Activated naive CD4-positive, alpha-beta T cell treated with anti-CD3 and anti-CD28 coated beads, Interleukin-2, amount 50 U/mL, for 72 hours (primary cell): ENCODE results near the gene BIVM. TPM values are rescaled to one million over a fixed set of nuclear protein-coding genes. Genes with fewer than 3 reads are reported as not detected.
"Not testable (repeated sequence)": the region's sequence is repeated elsewhere in the genome, so short reads cannot be mapped to it uniquely, and the experiment has no call there.

Experiments used
- ATAC-seq, 2 donors: fragments of 150-1000 bp; cut with Tn5 transposase; 2 replicates each; pipeline ENCODE4 v1.10.0; 2021; ENCODE audit warnings: mild to moderate bottlenecking in 2 of 2, moderate library complexity in 2 of 2
- DNase-seq, 2 donors: peaks; one replicate each; pipeline ENCODE4 v3.0.0; 2021 to 2022; ENCODE audit warnings: low spot score in 2 of 2
- H3K27ac Mint-ChIP-seq, 2 donors: one replicate each; pipeline ENCODE4 v1.8.0; 2022; ENCODE audit warnings: mild to moderate bottlenecking in 2 of 2, mixed read lengths in 2 of 2
- H3K36me3 Mint-ChIP-seq, 2 donors: one replicate each; pipeline ENCODE4 v1.8.0; 2022; ENCODE audit warnings: mixed read lengths in 2 of 2
- H3K9me3 Mint-ChIP-seq, 2 donors: one replicate each; pipeline ENCODE4 v1.8.0; 2022; ENCODE audit warnings: mixed read lengths in 2 of 2
- total RNA-seq, 2 donors: library from RNA; stranded (reverse); gene quantifications; one replicate each; pipeline ENCODE4 v1.2.3, GENCODE V29; 2022

The BIVM gene
- total RNA-seq, 2 donors from 2014 or later, result 4.6 to 17.9 TPM

- Mint-ChIP-seq H3K27ac (no peak overlapping the region), H3K9me3 (no peaks in the 10 kb centered on the region)
- ATAC-seq, result no peak
Observed at GRCh38 chr13:102777736-102778135, 21.2 kb upstream of the BIVM start.

GRCh38 chr13:102779436-102780159 lies 19.3 kb upstream of the BIVM start:
- Mint-ChIP-seq H3K9me3 (no peaks in the 10 kb centered on the region), H3K36me3 (peaks cover 20 to 33% of the 10 kb centered on the region in 2 donors), H3K27ac (peak overlapping the region; percentile 26 to 91)
- DNase-seq, result no peak
- peak; percentile 75 to 85 for ATAC-seq

More at GRCh38 chr13:102777736-102778135, 21.2 kb upstream of the BIVM start:
- peaks cover 35 to 41% of the 10 kb centered on the region in 2 donors for H3K36me3 Mint-ChIP-seq
- DNase-seq, result no peak

GRCh38 chr13:102780656-102781055 lies 18.3 kb upstream of the BIVM start:
- Mint-ChIP-seq H3K36me3 (peaks cover 19 to 27% of the 10 kb centered on the region in 2 donors), H3K27ac (peak overlapping the region in 1 of 2 donors; percentile 91)
- DNase-seq, ATAC-seq, H3K9me3 Mint-ChIP-seq: not testable (repeated sequence)

GRCh38 chr13:102781591-102781990 lies 17.3 kb upstream of the BIVM start:
- Mint-ChIP-seq H3K9me3 (no peaks in the 10 kb centered on the region), H3K27ac (peak overlapping the region in 1 of 2 donors; percentile 59), H3K36me3 (peaks cover 19 to 27% of the 10 kb centered on the region in 2 donors)
- DNase-seq (no peak), ATAC-seq (no peak)

GRCh38 chr13:102784483-102784882 lies 14.4 kb upstream of the BIVM start:
- Mint-ChIP-seq H3K9me3 (no peaks in the 10 kb centered on the region), H3K27ac (no peak overlapping the region), H3K36me3 (peaks cover 19 to 34% of the 10 kb centered on the region in 2 donors)
- DNase-seq, result no peak
- no peak for ATAC-seq

- Mint-ChIP-seq H3K27ac (no peak overlapping the region), H3K36me3 (peaks cover 4 to 18% of the 10 kb centered on the region in 2 donors), H3K9me3 (no peaks in the 10 kb centered on the region)
- no peak for ATAC-seq
- DNase-seq, result no peak
Observed at GRCh38 chr13:102788683-102789082, 10.2 kb upstream of the BIVM start.

GRCh38 chr13:102792396-102792795 lies 6.5 kb upstream of the BIVM start:
- H3K36me3 Mint-ChIP-seq, result peaks cover 4 to 18% of the 10 kb centered on the region in 2 donors
- ATAC-seq (no peak), DNase-seq (no peak)
- H3K27ac Mint-ChIP-seq, result no peak overlapping the region
- no peaks in the 10 kb centered on the region for H3K9me3 Mint-ChIP-seq

- ATAC-seq (no peak), DNase-seq (no peak)
- Mint-ChIP-seq H3K36me3 (peaks cover 9 to 15% of the 10 kb centered on the region in 2 donors), H3K27ac (no peak overlapping the region), H3K9me3 (no peaks in the 10 kb centered on the region)
Observed at GRCh38 chr13:102793611-102794355, 5.1 kb upstream of the BIVM start.

GRCh38 chr13:102799426-102800144 lies 666 bp downstream of the BIVM start:
- ATAC-seq (peak; percentile 8 to 22), DNase-seq (peak in 1 of 2 donors; percentile 61)
- peaks cover 5 to 13% of the 10 kb centered on the region in 2 donors for H3K36me3 Mint-ChIP-seq
- peak overlapping the region; percentile 72 to 81 for H3K27ac Mint-ChIP-seq
- no peaks in the 10 kb centered on the region for H3K9me3 Mint-ChIP-seq

GRCh38 chr13:102800145-102801041 lies 1.5 kb downstream of the BIVM start:
- DNase-seq (peak; percentile 80 to 88), ATAC-seq (peak; percentile 82 to 91)
- Mint-ChIP-seq H3K27ac (peak overlapping the region; percentile 72 to 81), H3K9me3 (no peaks in the 10 kb centered on the region), H3K36me3 (peaks cover 5 to 13% of the 10 kb centered on the region in 2 donors)

GRCh38 chr13:102805680-102806079 lies 6.8 kb downstream of the BIVM start:
- Mint-ChIP-seq H3K27ac (no peak overlapping the region), H3K36me3 (peaks cover 6 to 7% of the 10 kb centered on the region in 2 donors), H3K9me3 (no peaks in the 10 kb centered on the region)
- DNase-seq (no peak), ATAC-seq (no peak)

- Mint-ChIP-seq H3K9me3 (peaks cover 0 to 4% of the 10 kb centered on the region in 2 donors), H3K36me3 (peaks cover 14 to 17% of the 10 kb centered on the region in 2 donors), H3K27ac (no peak overlapping the region)
- ATAC-seq, result no peak
- no peak for DNase-seq
Observed at GRCh38 chr13:102807699-102808098, 8.8 kb downstream of the BIVM start.

- DNase-seq (no peak), ATAC-seq (no peak)
- H3K36me3 Mint-ChIP-seq, result peaks cover 8 to 17% of the 10 kb centered on the region in 2 donors
- peaks cover 0 to 4% of the 10 kb centered on the region in 2 donors for H3K9me3 Mint-ChIP-seq
- H3K27ac Mint-ChIP-seq, result no peak overlapping the region
Observed at GRCh38 chr13:102812611-102813287, 13.8 kb downstream of the BIVM start.

- DNase-seq, result no peak
- no peak for ATAC-seq
- Mint-ChIP-seq H3K9me3 (peaks cover 0 to 4% of the 10 kb centered on the region in 2 donors), H3K27ac (no peak overlapping the region), H3K36me3 (peaks cover 8 to 17% of the 10 kb centered on the region in 2 donors)
Observed at GRCh38 chr13:102814025-102814607, 15.2 kb downstream of the BIVM start.

- H3K9me3 Mint-ChIP-seq, result peaks cover 0 to 4% of the 10 kb centered on the region in 2 donors
- ATAC-seq (no peak), DNase-seq (no peak)
- no peak overlapping the region for H3K27ac Mint-ChIP-seq
- peaks cover 8 to 22% of the 10 kb centered on the region in 2 donors for H3K36me3 Mint-ChIP-seq
Observed at GRCh38 chr13:102814793-102815192, 15.9 kb downstream of the BIVM start.
